K562 (cell line): ENCODE results near the gene CTAGE1. TPM values are rescaled to one million over a fixed set of nuclear protein-coding genes. Genes with fewer than 3 reads are reported as not detected.
"Not testable (repeated sequence)": the region's sequence is repeated elsewhere in the genome, so short reads cannot be mapped to it uniquely, and the experiment has no call there.

ENCODE experiments used
- ATAC-seq: fragments of 200-7000 bp; cut with Tn5 transposase; 3 replicates; pipeline ENCODE4 v1.9.1; 2020; ENCODE audit warnings: moderate library complexity
- BruUV-seq: library from RNA; stranded (reverse); fragments of 400-500 nt; replicated peaks from 2 replicates; lab custom pipeline; 2021; lab: Mats Ljungman, UMichigan
- CTCF ChIA-PET: fragments of 300-600 bp; formaldehyde crosslinking; extraction: SDS; loops from one replicate; lab custom pipeline; 2021; ENCODE audit warnings: low intra/inter-chr PET ratio; lab: Yijun Ruan, JAX
- POLR2A ChIA-PET: fragments of 300-600, 350-650 bp; sonication (Branson Sonifier 250); formaldehyde crosslinking; extraction: SDS; loops from one replicate; lab custom pipeline; 2021; ENCODE audit warnings: antibody characterized with exemption, inconsistent platforms; lab: Yijun Ruan, JAX
- DNase-seq, 4 experiments: peaks; one replicate each; pipeline versions ENCODE4 v3.0.0 to v3.0.0-alpha.2; 2011 to 2018; ENCODE audit warnings: low spot score in 3 of 4, mixed read lengths in 3 of 4; ENCODE audit errors: extremely low read depth in 1 of 4
- FAIRE-seq: peaks from 2 replicates; lab custom pipeline; 2011; peaks lifted over from hg19 to GRCh38; lab: Jason Lieb, UNC
- H2AFZ ChIP-seq: 2 replicates; pipeline ENCODE4 v1.6.0; 2011; ENCODE audit warnings: low read depth, low read length, control low read depth, inconsistent platforms
- H3K27ac ChIP-seq: fragments of 200-600 bp; 3 replicates; pipeline ENCODE4 v1.8.0; 2011; ENCODE audit warnings: low read depth, mild to moderate bottlenecking, control low read depth, inconsistent platforms, low read length, moderate library complexity, mixed read lengths; ENCODE audit errors: extremely low read depth
- H3K27me3 ChIP-seq, 2 experiments: fragments of 300-600 bp in 1 of 2; 2 replicates in 1 of 2; 3 replicates in 1 of 2; pipeline versions ENCODE4 v1.6.0 to v1.8.0; 2011; ENCODE audit warnings: inconsistent platforms in 2 of 2, low read length in 2 of 2, mild to moderate bottlenecking in 1 of 2, mixed read lengths in 1 of 2, moderate library complexity in 1 of 2; ENCODE audit not compliant: control insufficient read depth in 2 of 2, insufficient read depth in 2 of 2
- H3K36me3 ChIP-seq: fragments of 300-600 bp; 3 replicates; pipeline ENCODE4 v1.8.0; 2011; ENCODE audit warnings: mild to moderate bottlenecking, low read length, inconsistent platforms; ENCODE audit not compliant: control insufficient read depth, insufficient read depth
- H3K4me1 ChIP-seq, 2 experiments: fragments of 200-600 bp in 1 of 2; replicated peaks in 1 of 2; 2 replicates in 1 of 2; 3 replicates in 1 of 2; pipeline versions ENCODE4 v1.5.1 to v1.8.0; 2011; ENCODE audit warnings: inconsistent platforms in 2 of 2, low read length in 2 of 2, mild to moderate bottlenecking in 1 of 2, mixed read lengths in 1 of 2, moderate library complexity in 1 of 2; ENCODE audit not compliant: control insufficient read depth in 2 of 2, insufficient read depth in 2 of 2
- H3K4me2 ChIP-seq: 2 replicates; pipeline ENCODE4 v1.6.1; 2011; ENCODE audit warnings: low read length, control low read depth, inconsistent platforms, mixed read lengths; ENCODE audit not compliant: insufficient read depth
- H3K4me3 ChIP-seq: fragments of 200-600 bp; sonication (generic), shearing (Covaris generic); 2 replicates; pipeline ENCODE4 v1.5.1; 2016; ENCODE audit warnings: control low read depth, inconsistent platforms
- H3K79me2 ChIP-seq: fragments of 200-600 bp; 3 replicates; pipeline ENCODE4 v1.8.0; 2011; ENCODE audit warnings: low read length, inconsistent platforms; ENCODE audit not compliant: control insufficient read depth, insufficient read depth
- H3K9ac ChIP-seq, 2 experiments: 2 replicates each; pipeline versions ENCODE4 v1.6.0 to v1.6.1; 2011; ENCODE audit warnings: low read depth in 2 of 2, low read length in 2 of 2, control low read depth in 1 of 2, inconsistent platforms in 1 of 2, mild to moderate bottlenecking in 1 of 2, mixed read lengths in 1 of 2; ENCODE audit not compliant: insufficient read depth in 1 of 2
- H3K9me1 ChIP-seq: one replicate; pipeline ENCODE4 v1.6.0; 2011; ENCODE audit warnings: inconsistent platforms, mild to moderate bottlenecking, low read length, moderate library complexity; ENCODE audit not compliant: control insufficient read depth, insufficient read depth
- H3K9me3 ChIP-seq: replicated peaks from 2 replicates; pipeline ENCODE4 v1.5.1; 2011; ENCODE audit warnings: low read depth, low read length, inconsistent platforms; ENCODE audit not compliant: control insufficient read depth, insufficient read depth
- H4K20me1 ChIP-seq: replicated peaks from 2 replicates; pipeline ENCODE4 v1.6.1; 2011; ENCODE audit warnings: low read length, inconsistent platforms, mixed read lengths; ENCODE audit not compliant: control insufficient read depth, insufficient read depth
- BCOR ChIP-seq: fragments of 450-650 bp; IDR thresholded peaks from 2 replicates; pipeline ENCODE4 v1.6.1; 2016
- ZNF146 ChIP-seq: IDR thresholded peaks from one replicate; pipeline ENCODE4 v1.6.1; 2018; ENCODE audit warnings: missing compliant biosample characterization; ENCODE audit not compliant: unreplicated experiment
- WGBS: fragments of 100-300 bp; shearing (Covaris generic); methylation state at CpG from one replicate; pipeline ENCODE4 v1.1.6; 2016; ENCODE audit warnings: low coverage, mixed read lengths; ENCODE audit not compliant: insufficient coverage; ENCODE audit errors: missing lambda C conversion rate; 5-methylcytosine and 5-hydroxymethylcytosine counted together
- in situ Hi-C: fragments of 300-500 bp; cut with MboI; formaldehyde crosslinking; loops from 4 replicates; pipeline ENCODE4 v1.15.0; 2018; ENCODE audit warnings: inconsistent platforms, mixed read lengths
- intact Hi-C: fragments of 100-400 bp; cut with micrococcal nuclease; formaldehyde crosslinking; loops from 2 replicates; pipeline ENCODE4 v1.14.2; 2022
- polyA plus RNA-seq, 8 experiments: library from polyadenylated mRNA; depleted of rRNA in 4 of 8; stranded (reverse) in 5 of 8; unstranded in 3 of 8; fragments of >200 nt; fragmentation: Nextera tagmentation in 2 of 8; fragmentation: Illumina TruSeq in 1 of 8; extraction: Ambion mirVana in 2 of 8; extraction: Trizol in 1 of 8; gene quantifications; 2 replicates each; pipeline versions ENCODE4 v1.2.1 to v1.2.3, GENCODE V29; 2011 to 2014; ENCODE audit warnings: inconsistent platforms in 1 of 8, missing spikeins in 1 of 8
- total RNA-seq, 7 experiments: library from RNA; depleted of rRNA in 6 of 7; stranded (reverse); fragments of >200 nt in 6 of 7; fragmentation: Illumina TruSeq in 2 of 7; extraction: Trizol in 2 of 7; gene quantifications; 2 replicates each; pipeline versions ENCODE4 v1.2.1 to v1.2.3, GENCODE V29; 2011 to 2021; ENCODE audit warnings: low replicate concordance in 1 of 7
- TF ChIP-seq, protein P1 (sequence below), 2 experiments: fragments of 450-650 bp; IDR thresholded peaks; 2 replicates each; pipeline ENCODE4 v1.6.1; 2018; ENCODE audit warnings: mild to moderate bottlenecking in 2 of 2, low read depth in 1 of 2; ENCODE audit not compliant: partially characterized antibody in 2 of 2

CTAGE1 gene
- total and polyA plus RNA-seq, 9 of the 15 experiments (the other 6 are each of a cell fraction or from before 2014, with no cell fraction given): not detected

DNA sequence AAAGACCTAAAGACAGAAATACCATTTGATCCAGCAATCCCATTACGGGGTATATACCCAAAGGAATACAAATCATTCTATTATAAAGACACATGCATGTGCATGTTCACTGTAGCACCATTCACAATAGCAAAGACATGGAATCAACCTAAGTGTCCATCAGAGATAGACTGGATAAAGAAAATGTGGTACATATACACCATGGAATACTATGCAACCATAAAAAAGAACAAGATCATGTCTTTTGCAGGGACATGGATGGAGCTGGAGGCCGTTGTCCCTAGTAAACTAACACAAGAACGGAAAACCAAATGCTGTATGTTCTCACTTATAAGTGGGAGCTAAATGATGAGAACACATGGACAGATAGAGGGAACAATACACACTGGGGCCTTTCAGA lies 33.1 kb upstream of the CTAGE1 start:
- FAIRE-seq, in situ Hi-C loops, H3K36me3 ChIP-seq, BruUV-seq, H4K20me1 ChIP-seq, H3K79me2 ChIP-seq, H3K4me2 ChIP-seq, ATAC-seq, H3K9ac ChIP-seq, CTCF ChIA-PET, H3K27me3 ChIP-seq, H2AFZ ChIP-seq, H3K9me3 ChIP-seq, H3K4me1 ChIP-seq, H3K4me3 ChIP-seq, H3K27ac ChIP-seq, DNase-seq, H3K9me1 ChIP-seq: not testable (repeated sequence)
- TF ChIP-seq BCOR (peak; percentile 41; the same call in 1 of the 2 replicates), ZNF146 (CRISPR knock-in tag) (peak; percentile 76)
- POLR2A ChIA-PET: interaction anchor here (0.6 to 2.2 kb wide), 3 partner anchors 9 to 16 kb away, joined by 3 to 5 read pairs (median 5); no protein-coding TSS in a partner anchor
- intact Hi-C loops: loop anchor here (5.0 kb wide), 1 partner anchor 107 kb away; no protein-coding TSS in a partner anchor
- 56% methylated on average over 3 of the region's 3 CpGs for WGBS

DNA sequence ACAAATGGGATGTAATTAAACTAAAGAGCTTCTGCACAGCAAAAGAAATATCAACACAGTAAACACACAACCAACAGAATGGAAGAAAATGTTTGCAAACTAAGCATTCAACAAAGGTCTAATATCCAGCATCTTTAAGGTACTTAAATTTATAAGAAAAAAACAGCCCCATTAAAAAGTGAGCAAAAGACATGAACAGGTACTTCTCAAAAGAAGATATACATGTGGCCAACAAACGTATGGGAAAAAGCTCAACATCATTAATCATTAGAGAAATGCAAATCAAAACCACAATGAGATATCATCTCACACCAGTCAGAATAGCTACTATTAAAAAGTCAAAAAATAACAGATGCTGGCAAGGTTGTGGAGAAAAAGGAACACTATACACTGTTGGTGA lies 32.6 kb upstream of the CTAGE1 start:
- H3K9me3 ChIP-seq, BruUV-seq, H3K36me3 ChIP-seq, H3K9ac ChIP-seq, H3K4me1 ChIP-seq, H3K4me3 ChIP-seq, H3K27me3 ChIP-seq, H3K9me1 ChIP-seq, ATAC-seq, DNase-seq, H4K20me1 ChIP-seq, H3K79me2 ChIP-seq, CTCF ChIA-PET, H2AFZ ChIP-seq, H3K27ac ChIP-seq, H3K4me2 ChIP-seq, FAIRE-seq, in situ Hi-C loops: not testable (repeated sequence)
- POLR2A ChIA-PET: interaction anchor here (0.6 to 2.2 kb wide), 2 partner anchors 9 to 16 kb away, joined by 3 to 5 read pairs; no protein-coding TSS in a partner anchor
- intact Hi-C loops: loop anchor here (5.0 kb wide), 1 partner anchor 107 kb away; no protein-coding TSS in a partner anchor
- WGBS: 7% methylated on average over 1 of the region's 1 CpG
- TF ChIP-seq, protein P1, sequence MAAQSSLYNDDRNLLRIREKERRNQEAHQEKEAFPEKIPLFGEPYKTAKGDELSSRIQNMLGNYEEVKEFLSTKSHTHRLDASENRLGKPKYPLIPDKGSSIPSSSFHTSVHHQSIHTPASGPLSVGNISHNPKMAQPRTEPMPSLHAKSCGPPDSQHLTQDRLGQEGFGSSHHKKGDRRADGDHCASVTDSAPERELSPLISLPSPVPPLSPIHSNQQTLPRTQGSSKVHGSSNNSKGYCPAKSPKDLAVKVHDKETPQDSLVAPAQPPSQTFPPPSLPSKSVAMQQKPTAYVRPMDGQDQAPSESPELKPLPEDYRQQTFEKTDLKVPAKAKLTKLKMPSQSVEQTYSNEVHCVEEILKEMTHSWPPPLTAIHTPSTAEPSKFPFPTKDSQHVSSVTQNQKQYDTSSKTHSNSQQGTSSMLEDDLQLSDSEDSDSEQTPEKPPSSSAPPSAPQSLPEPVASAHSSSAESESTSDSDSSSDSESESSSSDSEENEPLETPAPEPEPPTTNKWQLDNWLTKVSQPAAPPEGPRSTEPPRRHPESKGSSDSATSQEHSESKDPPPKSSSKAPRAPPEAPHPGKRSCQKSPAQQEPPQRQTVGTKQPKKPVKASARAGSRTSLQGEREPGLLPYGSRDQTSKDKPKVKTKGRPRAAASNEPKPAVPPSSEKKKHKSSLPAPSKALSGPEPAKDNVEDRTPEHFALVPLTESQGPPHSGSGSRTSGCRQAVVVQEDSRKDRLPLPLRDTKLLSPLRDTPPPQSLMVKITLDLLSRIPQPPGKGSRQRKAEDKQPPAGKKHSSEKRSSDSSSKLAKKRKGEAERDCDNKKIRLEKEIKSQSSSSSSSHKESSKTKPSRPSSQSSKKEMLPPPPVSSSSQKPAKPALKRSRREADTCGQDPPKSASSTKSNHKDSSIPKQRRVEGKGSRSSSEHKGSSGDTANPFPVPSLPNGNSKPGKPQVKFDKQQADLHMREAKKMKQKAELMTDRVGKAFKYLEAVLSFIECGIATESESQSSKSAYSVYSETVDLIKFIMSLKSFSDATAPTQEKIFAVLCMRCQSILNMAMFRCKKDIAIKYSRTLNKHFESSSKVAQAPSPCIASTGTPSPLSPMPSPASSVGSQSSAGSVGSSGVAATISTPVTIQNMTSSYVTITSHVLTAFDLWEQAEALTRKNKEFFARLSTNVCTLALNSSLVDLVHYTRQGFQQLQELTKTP (IDR thresholded peaks at IDR 0.05; ENCODE audit: low read depth in 1 of 2, partially characterized antibody in 2 of 2): peak in 1 of 2 experiments; percentile 97
